GM04504 (cell line): ENCODE data around the gene GPI.

ENCODE experiments used
- DNase-seq: peaks from one replicate; pipeline ENCODE4 v3.0.0-alpha.2; 2012; ENCODE audit warnings: low read depth

The GPI gene

DNA sequence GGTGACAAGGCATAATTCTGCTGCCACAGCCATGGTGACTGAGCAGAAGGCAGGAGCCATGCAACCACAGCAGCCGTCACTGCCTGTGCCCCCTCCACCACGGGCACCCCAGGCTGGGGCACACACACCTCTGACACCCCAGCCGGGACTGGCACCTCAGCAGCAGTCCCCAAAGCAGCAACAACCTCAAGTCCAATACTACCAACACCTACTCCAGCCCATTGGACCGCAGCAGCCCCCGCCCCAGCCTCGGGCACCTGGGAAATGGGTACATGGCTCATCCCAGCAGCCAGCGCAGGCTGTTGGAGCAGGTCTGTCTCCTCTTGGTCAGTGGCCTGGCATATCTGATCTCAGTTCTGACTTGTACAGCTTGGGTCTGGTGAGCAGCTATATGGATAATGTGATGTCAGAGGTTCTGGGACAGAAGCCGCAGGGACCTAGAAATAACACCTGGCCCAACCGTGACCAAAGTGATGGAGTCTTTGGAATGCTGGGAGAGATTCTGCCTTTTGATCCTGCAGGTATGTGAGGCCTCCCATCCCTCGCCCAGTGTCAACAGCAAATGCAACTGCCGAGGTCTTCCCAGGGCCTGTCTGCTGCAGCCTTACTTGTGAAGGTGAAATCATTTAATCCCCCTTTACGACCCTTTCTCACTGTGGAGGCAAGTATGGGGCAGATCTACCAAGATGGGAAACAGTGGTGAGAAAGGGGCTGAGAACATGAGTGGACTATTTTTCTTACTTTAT, 22.9 kb upstream of the GPI start:
- DNase-seq = no peak

GRCh38 chr19:34343751-34344150, 21.2 kb upstream of the GPI start:
- no peak for DNase-seq

GRCh38 chr19:34345947-34346351, 19.0 kb upstream of the GPI start:
- DNase-seq = peak; percentile 50

DNA sequence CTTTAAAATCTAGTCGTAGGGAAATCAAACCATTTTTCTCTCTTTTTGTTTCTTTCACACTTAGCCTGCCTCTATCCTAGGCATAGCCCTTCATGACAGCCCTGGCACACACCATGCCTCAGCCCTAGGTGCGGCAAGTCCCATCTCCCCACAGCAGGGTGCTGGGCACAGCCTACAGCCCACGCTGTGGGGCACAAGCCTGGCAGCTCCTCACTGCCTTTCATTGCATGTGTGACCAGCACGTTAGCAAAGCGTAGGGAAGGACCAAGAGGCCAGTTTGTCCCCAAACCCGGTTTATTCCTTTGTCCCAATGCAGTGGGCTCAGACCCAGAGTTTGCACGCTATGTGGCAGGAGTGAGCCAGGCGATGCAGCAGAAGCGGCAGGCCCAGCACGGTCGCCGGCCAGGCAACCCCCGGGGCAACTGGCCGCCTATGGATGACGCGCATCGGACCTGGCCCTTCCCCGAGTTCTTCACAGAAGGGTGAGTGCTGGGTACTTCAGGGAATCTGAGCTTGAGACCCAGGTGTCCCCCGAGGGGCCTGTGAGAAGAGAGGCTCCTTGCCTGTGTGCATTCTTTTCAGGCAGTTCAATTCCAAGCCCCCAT, 17.3 kb upstream of the GPI start:
- no peak for DNase-seq

DNA sequence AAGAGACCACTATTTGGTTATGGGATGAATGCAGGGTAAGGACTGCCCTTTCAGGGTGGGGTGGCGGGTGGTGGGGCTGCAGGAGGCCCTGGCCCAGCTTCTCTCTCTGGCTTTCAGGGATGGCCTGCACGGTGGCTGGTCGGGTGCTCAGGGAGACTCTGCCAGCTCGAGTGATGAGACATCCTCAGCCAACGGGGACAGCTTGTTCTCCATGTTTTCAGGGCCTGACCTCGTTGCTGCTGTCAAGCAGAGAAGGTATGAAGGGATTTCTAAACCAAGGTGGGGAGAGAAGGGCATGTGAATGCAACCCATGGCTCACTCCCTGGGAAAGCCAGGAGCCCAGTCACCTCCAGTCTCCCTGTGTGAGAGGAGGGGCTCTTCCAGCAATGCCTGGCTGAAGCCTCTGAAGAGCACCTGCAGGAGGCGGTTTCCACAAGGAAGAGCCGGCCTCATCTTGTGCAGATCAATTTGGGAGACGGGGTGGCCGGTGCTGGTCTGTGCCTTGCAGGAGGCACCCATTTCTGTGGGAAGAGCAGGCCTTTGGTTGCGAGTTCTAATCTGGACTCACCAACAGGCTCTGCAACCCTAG, 16.0 kb upstream of the GPI start:
- DNase-seq = no peak

- DNase-seq = no peak
Measured at GRCh38 chr19:34350161-34350561, 14.8 kb upstream of the GPI start.

DNA sequence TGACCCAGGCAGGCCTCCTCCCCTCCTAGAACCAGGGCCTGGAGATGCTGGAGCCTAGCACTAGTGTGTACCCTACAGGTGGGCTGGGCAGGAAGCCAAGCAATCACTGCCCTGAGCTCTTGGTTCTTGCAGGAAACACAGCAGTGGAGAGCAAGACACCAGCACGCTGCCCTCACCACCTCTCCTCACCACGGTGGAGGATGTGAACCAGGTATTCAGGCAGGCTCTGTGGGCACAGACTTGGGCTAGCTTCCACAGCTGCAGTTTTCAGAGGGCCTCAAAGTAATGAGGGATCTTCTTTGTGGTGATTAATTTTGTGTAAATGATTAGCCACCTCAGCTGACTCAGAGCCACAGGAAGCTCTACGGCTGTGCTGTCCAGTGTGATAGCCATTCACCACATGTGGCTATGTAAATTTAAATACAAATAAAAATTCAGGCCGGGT, 13.6 kb upstream of the GPI start:
- DNase-seq = no peak

DNA sequence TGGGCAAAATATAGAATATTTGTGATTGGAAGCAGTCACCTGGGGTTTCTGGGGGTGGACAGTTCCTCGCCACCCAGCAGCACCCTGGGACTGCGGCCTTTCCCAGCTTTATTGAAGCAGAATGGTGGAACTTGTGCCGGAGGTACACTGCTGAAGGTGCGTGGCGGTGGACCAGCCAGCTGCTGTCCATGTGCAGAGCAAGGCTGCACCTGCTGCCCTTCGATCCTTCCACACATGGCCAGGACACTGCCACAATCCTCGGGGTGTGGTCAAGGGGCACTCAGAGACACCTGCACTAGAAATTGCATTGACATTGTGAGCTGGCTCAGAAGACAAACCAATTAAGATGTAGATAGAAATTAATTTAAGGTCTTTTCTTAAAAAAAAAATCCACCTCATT, 11.4 kb upstream of the GPI start:
- no peak for DNase-seq

GRCh38 chr19:34355201-34355600, 9.8 kb upstream of the GPI start:
- no peak for DNase-seq

DNA sequence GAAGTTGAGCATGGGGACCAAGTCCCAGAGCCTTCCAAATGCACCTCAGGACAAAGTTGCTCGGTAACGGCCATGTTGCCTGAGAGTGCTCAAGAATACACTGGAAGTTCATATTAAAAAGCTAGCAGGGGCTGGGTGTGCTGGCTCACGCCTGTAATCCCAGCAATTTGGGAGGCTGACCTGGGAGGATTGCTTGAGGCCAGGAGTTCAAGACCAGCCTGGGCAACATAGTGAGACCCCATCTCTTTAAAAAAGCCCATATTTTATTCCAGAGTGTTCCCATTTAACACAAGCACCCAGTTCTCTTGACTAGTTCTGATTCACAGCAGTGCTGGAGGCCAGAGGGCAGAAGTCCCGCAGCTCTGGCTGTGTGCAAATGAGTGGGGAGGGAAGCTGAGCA, 8.1 kb upstream of the GPI start:
- DNase-seq = no peak

GRCh38 chr19:34357431-34357830, 7.6 kb upstream of the GPI start:
- DNase-seq = no peak

- peak; percentile 89 for DNase-seq
Measured at GRCh38 chr19:34359140-34359953, 5.6 kb upstream of the GPI start.

DNA sequence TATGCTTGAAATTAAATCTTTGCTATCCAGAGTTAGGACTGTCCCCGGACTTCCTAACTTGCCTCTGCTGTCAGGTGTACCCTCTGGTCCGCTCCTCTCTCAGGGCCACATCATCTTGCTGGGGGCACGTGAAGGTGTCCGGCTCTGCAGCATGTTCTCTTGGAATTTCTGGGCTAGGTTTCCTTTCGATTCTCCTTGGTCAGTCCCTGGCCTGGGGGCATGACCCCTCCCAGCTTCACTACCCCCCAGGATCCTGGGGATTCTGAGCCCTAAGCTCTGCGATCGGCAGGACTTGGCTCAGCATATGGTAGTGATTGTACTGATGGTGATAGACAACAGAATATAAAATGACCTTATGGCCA, 5.1 kb upstream of the GPI start:
- DNase-seq = no peak

DNA sequence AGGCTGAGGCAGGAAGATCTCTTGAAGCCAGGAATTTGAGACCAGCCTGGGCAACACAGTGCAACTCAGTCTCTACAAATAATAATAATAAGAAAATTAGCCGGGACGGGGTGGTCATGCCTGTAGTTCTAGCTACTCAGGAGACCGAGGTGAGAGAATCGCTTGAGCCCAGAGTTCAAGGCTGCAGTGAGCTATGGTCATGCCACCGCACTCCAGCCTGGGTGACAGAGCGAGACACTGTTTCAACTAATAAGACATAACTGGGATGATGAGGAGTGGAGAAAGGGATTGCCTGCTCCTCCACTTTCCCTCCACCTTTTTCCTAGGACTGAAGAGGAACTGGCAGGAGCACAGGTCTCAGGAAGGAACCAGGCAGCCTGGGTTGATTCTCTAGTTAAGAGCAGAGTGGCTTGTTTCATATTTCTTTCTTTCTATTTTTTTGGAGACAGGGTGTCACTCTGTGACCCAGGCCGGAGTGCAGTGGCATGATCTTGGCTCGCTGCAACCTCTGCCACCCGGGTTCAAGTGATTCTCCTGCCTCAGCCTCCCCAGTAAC, 4.6 kb upstream of the GPI start:
- no peak for DNase-seq

- no peak for DNase-seq
Measured at GRCh38 chr19:34362679-34363069, 2.3 kb upstream of the GPI start.

- no peak for DNase-seq
Measured at GRCh38 chr19:34363094-34363493, 1.9 kb upstream of the GPI start.

GRCh38 chr19:34363930-34364329, 1.1 kb upstream of the GPI start:
- no peak for DNase-seq

- no peak for DNase-seq
Measured at GRCh38 chr19:34364462-34364829, 550 bp upstream of the GPI start.

DNA sequence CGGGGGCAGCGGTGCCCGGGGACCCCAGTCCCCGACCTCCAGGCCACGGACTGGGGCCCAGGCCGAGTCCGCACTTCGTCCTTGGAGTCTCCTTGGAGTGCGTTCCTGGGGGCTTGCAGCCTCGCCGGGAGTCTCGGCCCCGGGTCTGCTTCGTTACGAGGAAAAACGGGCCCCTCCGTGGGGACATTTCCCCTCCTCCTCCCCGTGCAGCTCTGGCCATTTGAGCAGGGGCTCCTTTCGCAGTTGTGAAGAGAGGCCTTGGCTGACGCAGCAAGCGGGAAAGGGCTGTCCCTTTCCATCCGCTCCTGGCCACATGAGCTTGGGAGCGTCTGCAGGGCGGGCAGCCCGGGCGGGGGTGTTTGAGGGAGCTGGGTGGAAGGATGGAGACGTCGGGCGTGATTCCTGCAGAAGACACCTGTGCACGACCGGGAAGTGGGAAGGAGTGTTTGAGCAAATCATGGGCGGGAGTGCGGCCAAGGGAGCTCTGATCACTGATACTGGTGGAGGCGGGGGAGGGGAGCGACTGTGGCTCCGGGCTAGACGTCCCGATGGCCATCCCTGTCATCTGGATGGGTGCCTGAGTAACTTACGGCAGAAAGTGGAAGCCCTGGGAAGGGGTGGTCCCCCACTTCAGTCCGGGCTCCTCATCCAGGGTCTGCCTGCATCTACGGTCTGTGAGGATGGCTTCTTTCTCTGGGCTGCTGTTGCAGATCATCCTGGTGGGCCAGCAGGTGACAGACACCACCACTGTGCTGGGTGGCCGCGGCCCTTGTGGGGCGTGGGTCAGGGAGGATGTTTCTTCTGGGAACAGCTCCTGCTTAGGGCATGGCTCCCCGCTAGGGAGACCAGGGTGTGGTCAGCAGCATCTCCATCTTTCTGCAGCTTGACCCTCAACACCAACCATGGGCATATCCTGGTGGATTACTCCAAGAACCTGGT, 736 bp downstream of the GPI start:
- no peak for DNase-seq

DNA sequence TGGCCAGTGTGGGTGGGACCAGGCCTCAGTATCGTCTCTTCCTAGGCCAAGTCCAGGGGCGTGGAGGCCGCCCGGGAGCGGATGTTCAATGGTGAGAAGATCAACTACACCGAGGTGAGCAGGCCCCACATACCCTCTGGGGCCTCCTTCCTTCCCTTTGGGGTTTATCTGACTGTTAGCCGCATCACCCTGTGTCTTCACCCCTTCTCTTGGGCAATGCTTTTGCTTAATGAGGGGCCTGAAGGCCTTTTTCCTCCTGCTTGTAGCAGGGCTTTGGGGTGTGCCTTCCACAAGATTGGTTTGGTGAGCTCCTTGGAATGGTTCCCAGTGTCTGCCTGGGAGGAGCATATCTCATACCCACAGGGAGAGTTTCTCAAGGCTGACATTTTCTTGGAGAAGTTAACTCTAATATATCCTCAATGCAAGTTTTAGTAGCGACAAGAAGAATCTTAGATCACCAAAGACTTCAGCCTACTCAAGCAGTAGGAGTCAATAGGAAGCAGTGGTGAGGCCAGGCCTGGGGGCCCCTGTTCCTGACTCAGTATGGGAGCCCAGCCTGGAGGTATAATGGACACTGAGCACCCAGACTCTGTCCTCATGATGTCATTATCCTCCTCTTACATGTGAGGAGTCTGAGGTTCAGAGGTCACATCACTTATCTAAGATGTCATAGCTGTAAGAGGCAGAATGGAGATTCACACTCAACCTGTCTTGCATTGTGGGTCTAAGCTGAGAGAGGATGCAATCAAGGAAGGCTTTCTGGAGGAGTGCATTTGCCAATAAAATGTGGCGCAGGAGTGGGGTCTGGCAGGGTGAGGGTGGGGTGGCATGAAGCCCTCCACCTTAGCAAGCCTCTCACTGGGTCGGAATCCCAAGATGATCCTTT, 2.0 kb downstream of the GPI start:
- peak; percentile 39 for DNase-seq

DNA sequence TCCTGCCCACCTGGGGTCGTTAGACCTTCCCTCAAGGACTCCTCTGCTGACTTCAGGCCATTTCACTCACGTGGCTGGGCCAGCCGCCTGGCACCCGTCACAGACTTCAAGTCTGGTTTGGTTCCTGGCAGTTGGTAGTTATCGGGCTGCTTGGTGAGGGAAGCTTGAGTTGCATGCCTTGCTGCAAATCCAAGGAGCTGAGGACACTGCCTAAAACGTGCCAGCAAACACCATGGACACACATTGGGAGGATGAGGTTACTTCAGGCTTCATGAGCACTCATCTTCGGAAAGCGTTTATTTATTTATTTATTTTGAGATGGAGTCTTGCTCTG, 2.6 kb downstream of the GPI start:
- no peak for DNase-seq
